ENCODE data around the gene SERPINE2.
"Not testable (repeated sequence)": the region's sequence is repeated elsewhere in the genome, so short reads cannot be mapped to it uniquely, and the experiment has no call there.

- TF ChIP-seq, protein P1, sequence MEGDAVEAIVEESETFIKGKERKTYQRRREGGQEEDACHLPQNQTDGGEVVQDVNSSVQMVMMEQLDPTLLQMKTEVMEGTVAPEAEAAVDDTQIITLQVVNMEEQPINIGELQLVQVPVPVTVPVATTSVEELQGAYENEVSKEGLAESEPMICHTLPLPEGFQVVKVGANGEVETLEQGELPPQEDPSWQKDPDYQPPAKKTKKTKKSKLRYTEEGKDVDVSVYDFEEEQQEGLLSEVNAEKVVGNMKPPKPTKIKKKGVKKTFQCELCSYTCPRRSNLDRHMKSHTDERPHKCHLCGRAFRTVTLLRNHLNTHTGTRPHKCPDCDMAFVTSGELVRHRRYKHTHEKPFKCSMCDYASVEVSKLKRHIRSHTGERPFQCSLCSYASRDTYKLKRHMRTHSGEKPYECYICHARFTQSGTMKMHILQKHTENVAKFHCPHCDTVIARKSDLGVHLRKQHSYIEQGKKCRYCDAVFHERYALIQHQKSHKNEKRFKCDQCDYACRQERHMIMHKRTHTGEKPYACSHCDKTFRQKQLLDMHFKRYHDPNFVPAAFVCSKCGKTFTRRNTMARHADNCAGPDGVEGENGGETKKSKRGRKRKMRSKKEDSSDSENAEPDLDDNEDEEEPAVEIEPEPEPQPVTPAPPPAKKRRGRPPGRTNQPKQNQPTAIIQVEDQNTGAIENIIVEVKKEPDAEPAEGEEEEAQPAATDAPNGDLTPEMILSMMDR (IDR thresholded peaks at IDR 0.05), result not testable (repeated sequence)
- not testable (repeated sequence) for TF ChIP-seq POLR2A (IDR thresholded peaks at IDR 0.05); EP300 (IDR thresholded peaks at IDR 0.05; ENCODE audit: low read depth)
Measured at GRCh38 chr2:224000662-224001061, 38.4 kb downstream of the SERPINE2 start.
